Stimulated activated CD8-positive, alpha-beta memory T cell treated with anti-CD3 and anti-CD28 coated beads, Interleukin-12 subunit alpha, Interleukin-12 subunit beta, amount 100 ng/mL, for 24 hours (primary cell): ENCODE measurements around the gene SPHK2.
A peak's percentile ranks its signal among the peaks of the same experiment; 100 is the strongest.
"Not testable (repeated sequence)": the region's sequence is repeated elsewhere in the genome, so short reads cannot be mapped to it uniquely, and the experiment has no call there.

ENCODE experiments used
- DNase-seq: peaks from one replicate; pipeline ENCODE4 v3.0.0-alpha.2; 2020; ENCODE audit errors: extremely low read depth

The SPHK2 gene

GRCh38 chr19:48624791-48625723 is 5.8 kb downstream of the SPHK2 start:
- DNase-seq: no peak

GRCh38 chr19:48625891-48626327 is 6.6 kb downstream of the SPHK2 start:
- no peak for DNase-seq

GRCh38 chr19:48627201-48627864 is 8.0 kb downstream of the SPHK2 start:
- no peak for DNase-seq

GRCh38 chr19:48627865-48628314 is 8.6 kb downstream of the SPHK2 start:
- DNase-seq: no peak

GRCh38 chr19:48628486-48629296 is 9.4 kb downstream of the SPHK2 start:
- DNase-seq: no peak

GRCh38 chr19:48629297-48629598 is 9.9 kb downstream of the SPHK2 start:
- no peak for DNase-seq

GRCh38 chr19:48629599-48630295 is 10.4 kb downstream of the SPHK2 start:
- no peak for DNase-seq

GRCh38 chr19:48630296-48631063 is 11.2 kb downstream of the SPHK2 start:
- no peak for DNase-seq

- DNase-seq: no peak
Observed at GRCh38 chr19:48631225-48631624, 11.9 kb downstream of the SPHK2 start.

GRCh38 chr19:48632286-48632685 is 13.0 kb downstream of the SPHK2 start:
- DNase-seq: not testable (repeated sequence)

GRCh38 chr19:48632692-48633147 is 13.4 kb downstream of the SPHK2 start:
- no peak for DNase-seq

- no peak for DNase-seq
Observed at GRCh38 chr19:48633148-48634035, 14.1 kb downstream of the SPHK2 start.

GRCh38 chr19:48634036-48634342 is 14.7 kb downstream of the SPHK2 start:
- no peak for DNase-seq

- peak; percentile 86 for DNase-seq
Observed at GRCh38 chr19:48634424-48635262, 15.3 kb downstream of the SPHK2 start.

- peak; percentile 48 for DNase-seq
Observed at GRCh38 chr19:48635263-48635965, 16.1 kb downstream of the SPHK2 start.

- DNase-seq: no peak
Observed at GRCh38 chr19:48635966-48636858, 16.9 kb downstream of the SPHK2 start.

GRCh38 chr19:48636859-48637448 is 17.6 kb downstream of the SPHK2 start, which contains the start of gene DBP:
Gene DBP, minus strand, starts transcription at chr19:48637379. Its CDS starts 385 bp downstream, at chr19:48636994.
- DNase-seq: no peak
